HuH-7 (cell line): ENCODE results near the gene RAB13.

ENCODE experiments used
- DNase-seq: peaks from one replicate; pipeline ENCODE4 v3.0.0; 2011; ENCODE audit warnings: low spot score

RAB13 gene

GRCh38 chr1:153932156-153933131 lies 53.7 kb downstream of the RAB13 start:
- no peak for DNase-seq
